Smooth muscle cell (in vitro differentiated cells): ENCODE results near the gene PRPF40A. TPM values are rescaled to one million over a fixed set of nuclear protein-coding genes. Genes with fewer than 3 reads are reported as not detected.

Experiments
- DNase-seq: peaks from one replicate; lab custom pipeline; 2025; ENCODE audit not compliant: unreplicated experiment; lab: John Stamatoyannopoulos, UW
- H2AFZ ChIP-seq: fragments of 200-600 bp; sonication (generic); 2 replicates; pipeline ENCODE4 v1.6.0; 2016; ENCODE audit warnings: antibody characterized with exemption, low read depth, mild to moderate bottlenecking
- H3F3A ChIP-seq: fragments of 200-600 bp; sonication (generic); 2 replicates; pipeline ENCODE4 v1.6.0; 2017; ENCODE audit warnings: antibody characterized with exemption, low read depth
- H3K27ac ChIP-seq: fragments of 200-600 bp; sonication (generic); 2 replicates; pipeline ENCODE4 v1.5.1; 2016; ENCODE audit warnings: low read depth, mild to moderate bottlenecking
- H3K27me3 ChIP-seq: fragments of 200-600 bp; sonication (generic); 2 replicates; pipeline ENCODE4 v1.6.1; 2016; ENCODE audit warnings: low read depth, mild to moderate bottlenecking
- H3K36me3 ChIP-seq: fragments of 200-600 bp; sonication (generic); 2 replicates; pipeline ENCODE4 v1.5.1; 2016; ENCODE audit warnings: low read depth
- H3K4me1 ChIP-seq: fragments of 200-600 bp; sonication (generic); 2 replicates; pipeline ENCODE4 v1.5.1; 2016; ENCODE audit warnings: low read depth
- H3K4me2 ChIP-seq: fragments of 200-600 bp; sonication (generic); 2 replicates; pipeline ENCODE4 v1.6.0; 2016; ENCODE audit warnings: mild to moderate bottlenecking
- H3K4me3 ChIP-seq: fragments of 200-600 bp; sonication (generic); 2 replicates; pipeline ENCODE4 v1.5.1; 2016; ENCODE audit warnings: mild to moderate bottlenecking
- H3K79me2 ChIP-seq: fragments of 200-600 bp; sonication (generic); 2 replicates; pipeline ENCODE4 v1.6.0; 2016; ENCODE audit warnings: low read depth, mild to moderate bottlenecking
- H3K9ac ChIP-seq: fragments of 200-600 bp; sonication (generic); 2 replicates; pipeline ENCODE4 v1.6.0; 2016; ENCODE audit warnings: low read depth
- H3K9me3 ChIP-seq: fragments of 200-600 bp; sonication (generic); replicated peaks from 2 replicates; pipeline ENCODE4 v1.5.1; 2016; ENCODE audit warnings: low read depth
- H4K20me1 ChIP-seq: fragments of 200-600 bp; sonication (generic); 2 replicates; pipeline ENCODE4 v1.6.0; 2016; ENCODE audit warnings: low read depth
- WGBS: methylation state at CpG from one replicate; pipeline ENCODE4 v1.1.7; 2016; ENCODE audit warnings: low lambda C conversion rate; 5-methylcytosine and 5-hydroxymethylcytosine counted together
- polyA plus RNA-seq: library from polyadenylated mRNA; unstranded; fragments of >200 nt; fragmentation: Nextera tagmentation; extraction: Ambion mirVana; gene quantifications from 2 replicates; pipeline ENCODE4 v1.2.1, GENCODE V29; 2016
- total RNA-seq: library from RNA; depleted of rRNA; stranded (reverse); fragments of >200 nt; gene quantifications from 2 replicates; pipeline ENCODE4 v1.2.3, GENCODE V29; 2014
- TF ChIP-seq, protein P1 (sequence below): fragments of 200-600 bp; sonication (generic); IDR thresholded peaks from 2 replicates; pipeline ENCODE4 v1.5.1; 2017; ENCODE audit warnings: borderline replicate concordance, mild to moderate bottlenecking, antibody characterized with exemption; ENCODE audit not compliant: insufficient read depth, poor library complexity, severe bottlenecking

PRPF40A gene
- total and polyA plus RNA-seq, 2 experiments from 2014 or later: 93.4 to 117 TPM

GRCh38 chr2:152624805-152625204 is 92.5 kb downstream of the PRPF40A start:
- Histone ChIP-seq H3K27me3 (no peaks in the 10 kb centered on the region), H2AFZ (no peak overlapping the region), H3K4me2 (no peak overlapping the region), H3K27ac (peak overlapping the region; percentile 43), H3F3A (peaks cover 5% of the 10 kb centered on the region), H3K36me3 (peaks cover 4% of the 10 kb centered on the region), H3K4me3 (no peak overlapping the region), H4K20me1 (no peaks in the 10 kb centered on the region), H3K9ac (no peak overlapping the region), H3K4me1 (no peaks in the 10 kb centered on the region), H3K79me2 (no peaks in the 10 kb centered on the region), H3K9me3 (no peaks in the 10 kb centered on the region)
- TF ChIP-seq, protein P1, sequence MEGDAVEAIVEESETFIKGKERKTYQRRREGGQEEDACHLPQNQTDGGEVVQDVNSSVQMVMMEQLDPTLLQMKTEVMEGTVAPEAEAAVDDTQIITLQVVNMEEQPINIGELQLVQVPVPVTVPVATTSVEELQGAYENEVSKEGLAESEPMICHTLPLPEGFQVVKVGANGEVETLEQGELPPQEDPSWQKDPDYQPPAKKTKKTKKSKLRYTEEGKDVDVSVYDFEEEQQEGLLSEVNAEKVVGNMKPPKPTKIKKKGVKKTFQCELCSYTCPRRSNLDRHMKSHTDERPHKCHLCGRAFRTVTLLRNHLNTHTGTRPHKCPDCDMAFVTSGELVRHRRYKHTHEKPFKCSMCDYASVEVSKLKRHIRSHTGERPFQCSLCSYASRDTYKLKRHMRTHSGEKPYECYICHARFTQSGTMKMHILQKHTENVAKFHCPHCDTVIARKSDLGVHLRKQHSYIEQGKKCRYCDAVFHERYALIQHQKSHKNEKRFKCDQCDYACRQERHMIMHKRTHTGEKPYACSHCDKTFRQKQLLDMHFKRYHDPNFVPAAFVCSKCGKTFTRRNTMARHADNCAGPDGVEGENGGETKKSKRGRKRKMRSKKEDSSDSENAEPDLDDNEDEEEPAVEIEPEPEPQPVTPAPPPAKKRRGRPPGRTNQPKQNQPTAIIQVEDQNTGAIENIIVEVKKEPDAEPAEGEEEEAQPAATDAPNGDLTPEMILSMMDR: no peak
- 28% methylated on average over 3 of the region's 3 CpGs for WGBS
- DNase-seq: no peak

DNA sequence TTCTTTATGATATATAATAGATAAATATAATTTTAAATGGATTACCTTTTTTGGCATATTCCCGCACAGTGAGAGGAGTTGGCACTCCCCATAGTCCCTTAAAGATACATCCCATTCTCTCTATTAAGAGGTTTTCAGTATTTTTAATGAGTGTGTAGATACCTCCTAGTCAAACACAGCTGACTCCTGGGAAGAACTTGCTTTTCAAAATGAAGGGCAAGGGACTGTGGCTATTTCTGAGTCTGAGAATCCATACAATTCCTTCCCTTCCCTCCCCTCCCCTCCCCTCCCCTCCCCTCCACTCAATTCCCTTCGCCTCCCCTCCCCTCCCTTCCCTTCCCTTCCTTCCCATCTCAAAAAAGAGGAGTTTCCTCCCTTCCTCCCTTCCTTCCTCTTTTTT is 93.5 kb downstream of the PRPF40A start:
- H3K79me2 ChIP-seq: no peaks in the 10 kb centered on the region
- peaks cover 5% of the 10 kb centered on the region for H3F3A ChIP-seq
- H3K9me3 ChIP-seq: no peaks in the 10 kb centered on the region
- no peaks in the 10 kb centered on the region for H3K27me3 ChIP-seq
- no peak for DNase-seq
- H3K27ac ChIP-seq: no peak overlapping the region
- no peak overlapping the region for H3K9ac ChIP-seq
- H3K4me1 ChIP-seq: no peaks in the 10 kb centered on the region
- TF ChIP-seq, protein P1: no peak
- H3K4me2 ChIP-seq: no peak overlapping the region
- H3K36me3 ChIP-seq: peaks cover 8% of the 10 kb centered on the region
- no peaks in the 10 kb centered on the region for H4K20me1 ChIP-seq
- H2AFZ ChIP-seq: no peak overlapping the region
- no peak overlapping the region for H3K4me3 ChIP-seq
- 100% methylated on average over 1 of the region's 2 CpGs for WGBS

GRCh38 chr2:152623076-152623740 is 94.1 kb downstream of the PRPF40A start:
- Histone ChIP-seq H3K4me2 (no peak overlapping the region), H3K4me1 (no peaks in the 10 kb centered on the region), H2AFZ (no peak overlapping the region), H3K9me3 (no peaks in the 10 kb centered on the region), H3K9ac (no peak overlapping the region), H3K79me2 (no peaks in the 10 kb centered on the region), H3K4me3 (no peak overlapping the region), H3K27ac (no peak overlapping the region), H3F3A (peaks cover 5% of the 10 kb centered on the region), H3K27me3 (no peaks in the 10 kb centered on the region), H4K20me1 (no peaks in the 10 kb centered on the region), H3K36me3 (peaks cover 10% of the 10 kb centered on the region)
- TF ChIP-seq, protein P1: no peak
- no peak for DNase-seq
- WGBS: 61% methylated on average over 13 of the region's 13 CpGs

DNA sequence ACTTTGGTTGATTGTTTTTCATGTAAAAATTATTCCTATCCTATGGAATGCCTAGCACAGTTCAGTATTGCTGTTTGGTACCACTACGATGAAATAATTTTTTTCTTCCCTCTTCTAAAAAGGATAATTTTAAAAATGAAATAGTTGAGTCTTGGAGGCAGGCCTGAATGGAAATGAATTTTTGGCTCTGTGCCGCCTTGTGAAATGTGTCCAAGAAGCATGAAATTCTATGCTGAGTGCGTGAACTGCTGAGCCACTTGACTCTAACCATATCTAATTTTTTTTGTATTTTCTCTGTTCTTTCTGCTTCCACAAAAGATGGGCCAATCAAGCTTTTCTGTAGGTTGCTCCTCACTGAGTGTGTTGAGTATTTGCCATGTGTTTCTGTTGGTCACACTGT is 95.0 kb downstream of the PRPF40A start:
- H3K36me3 ChIP-seq: peaks cover 10% of the 10 kb centered on the region
- no peak overlapping the region for H3K4me2 ChIP-seq
- H3K4me3 ChIP-seq: no peak overlapping the region
- H3K79me2 ChIP-seq: no peaks in the 10 kb centered on the region
- peaks cover 5% of the 10 kb centered on the region for H3F3A ChIP-seq
- no peak for DNase-seq
- no peak overlapping the region for H3K9ac ChIP-seq
- TF ChIP-seq, protein P1: no peak
- H4K20me1 ChIP-seq: no peaks in the 10 kb centered on the region
- H3K27ac ChIP-seq: no peak overlapping the region
- H2AFZ ChIP-seq: no peak overlapping the region
- H3K27me3 ChIP-seq: no peaks in the 10 kb centered on the region
- H3K4me1 ChIP-seq: no peaks in the 10 kb centered on the region
- H3K9me3 ChIP-seq: no peaks in the 10 kb centered on the region
- 97% methylated on average over 3 of the region's 3 CpGs for WGBS
